Measurements from ENCODE around the gene TTC39B.

Gene TTC39B

GRCh38 chr9:15146268-15146700, 160.7 kb downstream of the TTC39B start:
- TF ChIP-seq EZH2 (IDR thresholded peaks at IDR 0.05; ENCODE audit: borderline replicate concordance, low read length) (no peak), CTCF (IDR thresholded peaks at IDR 0.05; ENCODE audit: low read length) (no peak)
- Histone ChIP-seq H3F3A (ENCODE audit: insufficient read depth, low read length) (no peaks in the 10 kb centered on the region), H3K36me3 (ENCODE audit: insufficient read depth, low read length) (no peaks in the 10 kb centered on the region), H3K4me1 (ENCODE audit: insufficient read depth, low read length, severe bottlenecking) (no peaks in the 10 kb centered on the region), H3K79me2 (ENCODE audit: insufficient read depth, low read length) (no peaks in the 10 kb centered on the region), H3K9me2 (ENCODE audit: low read depth, low read length) (no peaks in the 10 kb centered on the region), H2AFZ (ENCODE audit: low read length) (no peak overlapping the region), H3K9me3 (ENCODE audit: low read length) (no peaks in the 10 kb centered on the region), H4K20me1 (ENCODE audit: insufficient read depth, low read length) (no peaks in the 10 kb centered on the region), H3K27ac (ENCODE audit: low read depth, low read length, poor library complexity, severe bottlenecking) (no peak overlapping the region), H3K27me3 (ENCODE audit: insufficient read depth, low read length) (no peaks in the 10 kb centered on the region), H3K4me3 (ENCODE audit: low read depth, low read length, poor library complexity, severe bottlenecking) (no peak overlapping the region), H3K4me2 (ENCODE audit: low read length) (no peak overlapping the region), H3K9ac (ENCODE audit: low read length) (no peak overlapping the region)

GRCh38 chr9:15144622-15145061, 162.4 kb downstream of the TTC39B start:
- Histone ChIP-seq H3K4me1 (ENCODE audit: insufficient read depth, low read length, severe bottlenecking) (no peaks in the 10 kb centered on the region), H2AFZ (ENCODE audit: low read length) (no peak overlapping the region), H3K27ac (ENCODE audit: low read depth, low read length, poor library complexity, severe bottlenecking) (no peak overlapping the region), H3K9me2 (ENCODE audit: low read depth, low read length) (no peaks in the 10 kb centered on the region), H4K20me1 (ENCODE audit: insufficient read depth, low read length) (no peaks in the 10 kb centered on the region), H3K36me3 (ENCODE audit: insufficient read depth, low read length) (no peaks in the 10 kb centered on the region), H3K27me3 (ENCODE audit: insufficient read depth, low read length) (no peaks in the 10 kb centered on the region), H3F3A (ENCODE audit: insufficient read depth, low read length) (no peaks in the 10 kb centered on the region), H3K4me2 (ENCODE audit: low read length) (no peak overlapping the region), H3K79me2 (ENCODE audit: insufficient read depth, low read length) (no peaks in the 10 kb centered on the region), H3K4me3 (ENCODE audit: low read depth, low read length, poor library complexity, severe bottlenecking) (no peak overlapping the region), H3K9me3 (ENCODE audit: low read length) (no peaks in the 10 kb centered on the region), H3K9ac (ENCODE audit: low read length) (no peak overlapping the region)
- TF ChIP-seq CTCF (IDR thresholded peaks at IDR 0.05; ENCODE audit: low read length): no peak

- Histone ChIP-seq H3K27ac (ENCODE audit: low read depth, low read length, poor library complexity, severe bottlenecking) (no peak overlapping the region), H3K9me3 (ENCODE audit: low read length) (no peaks in the 10 kb centered on the region), H3K9ac (ENCODE audit: low read length) (no peak overlapping the region), H2AFZ (ENCODE audit: low read length) (no peak overlapping the region), H3K4me3 (ENCODE audit: low read depth, low read length, poor library complexity, severe bottlenecking) (no peak overlapping the region), H4K20me1 (ENCODE audit: insufficient read depth, low read length) (no peaks in the 10 kb centered on the region), H3K4me1 (ENCODE audit: insufficient read depth, low read length, severe bottlenecking) (no peaks in the 10 kb centered on the region), H3F3A (ENCODE audit: insufficient read depth, low read length) (no peaks in the 10 kb centered on the region), H3K36me3 (ENCODE audit: insufficient read depth, low read length) (no peaks in the 10 kb centered on the region), H3K4me2 (ENCODE audit: low read length) (no peak overlapping the region), H3K9me2 (ENCODE audit: low read depth, low read length) (no peaks in the 10 kb centered on the region), H3K27me3 (ENCODE audit: insufficient read depth, low read length) (no peaks in the 10 kb centered on the region), H3K79me2 (ENCODE audit: insufficient read depth, low read length) (no peaks in the 10 kb centered on the region)
- TF ChIP-seq EZH2 (IDR thresholded peaks at IDR 0.05; ENCODE audit: borderline replicate concordance, low read length) (no peak), CTCF (IDR thresholded peaks at IDR 0.05; ENCODE audit: low read length) (peak; percentile 72)
Measured at GRCh38 chr9:15142878-15143534, 164.0 kb downstream of the TTC39B start.

All from OCI-LY1 (cell line).